Activated CD4-positive, alpha-beta T cell treated with anti-CD3 and anti-CD28 coated beads for 48 hours (primary cell): ENCODE results near the gene DUSP16.
"Not testable (repeated sequence)": the region's sequence is repeated elsewhere in the genome, so short reads cannot be mapped to it uniquely, and the experiment has no call there.

Experiments
- DNase-seq: peaks from one replicate; pipeline ENCODE4 v3.0.0-alpha.2; 2020

DUSP16 gene

DNA sequence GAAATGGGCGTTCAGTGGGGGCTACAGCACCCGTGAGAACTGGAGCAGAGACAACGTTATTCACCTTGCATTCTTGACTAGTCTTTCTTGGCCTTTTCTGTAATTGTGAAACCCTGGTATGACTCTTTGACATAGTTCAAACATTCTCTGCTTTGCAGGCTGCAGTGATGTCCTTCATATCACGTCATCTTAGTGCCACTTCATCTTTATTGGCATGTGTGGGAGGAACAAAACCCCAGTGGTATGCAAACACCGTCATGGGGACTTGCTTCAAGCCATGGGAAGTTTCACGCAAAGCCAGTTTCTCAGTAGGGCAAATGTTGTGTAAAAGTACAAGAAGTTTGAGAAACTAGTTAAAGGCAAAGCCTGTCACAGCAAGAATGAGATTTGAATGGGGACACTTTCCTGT lies 20.2 kb upstream of the DUSP16 start:
- DNase-seq = peak; percentile 71

GRCh38 chr12:12582193-12582881 lies 19.7 kb upstream of the DUSP16 start:
- peak; percentile 21 for DNase-seq

DNA sequence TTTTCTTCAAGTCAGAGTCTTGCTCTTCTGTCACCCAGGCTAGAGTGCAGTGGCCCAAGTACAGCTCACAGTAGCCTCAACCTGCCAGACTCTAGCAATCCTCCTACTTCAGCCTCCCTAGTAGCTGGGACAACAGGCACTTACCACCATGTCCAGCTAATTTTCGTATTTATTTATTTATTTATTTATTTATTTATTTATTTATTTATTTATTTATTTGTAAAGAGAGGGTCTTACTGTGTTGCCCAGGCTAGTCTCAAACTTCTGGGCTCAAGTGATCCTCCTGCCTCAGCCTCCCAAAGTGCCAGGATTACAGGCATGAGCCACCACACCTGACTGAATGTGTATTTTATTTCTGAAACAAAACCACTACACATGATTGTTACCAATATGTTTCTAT lies 18.1 kb upstream of the DUSP16 start:
- DNase-seq = not testable (repeated sequence)

- no peak for DNase-seq
Measured at GRCh38 chr12:12577786-12578185, 15.1 kb upstream of the DUSP16 start.

DNA sequence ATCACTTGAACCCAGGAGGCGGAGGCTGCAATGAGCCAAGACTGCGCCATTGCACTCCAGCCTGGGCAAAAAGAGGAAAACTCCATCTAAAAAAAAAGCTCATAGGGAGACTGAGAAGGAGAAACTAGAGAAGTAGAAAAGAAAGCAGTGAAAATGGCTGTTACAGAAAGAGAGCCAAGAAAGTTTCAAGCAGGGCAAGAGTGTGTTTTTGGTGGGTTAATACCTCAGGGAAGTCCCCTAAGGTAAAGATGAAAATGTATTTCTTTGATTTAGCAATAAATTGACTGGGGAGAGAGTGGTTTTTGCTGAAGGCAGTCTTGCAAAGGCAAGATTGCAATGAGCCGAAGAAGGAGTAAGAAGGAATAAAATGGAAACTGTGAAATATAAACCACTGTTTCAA lies 10.0 kb upstream of the DUSP16 start:
- no peak for DNase-seq

GRCh38 chr12:12565971-12566370 lies 3.3 kb upstream of the DUSP16 start:
- not testable (repeated sequence) for DNase-seq

GRCh38 chr12:12564911-12565310 lies 2.2 kb upstream of the DUSP16 start:
- DNase-seq = no peak

DNA sequence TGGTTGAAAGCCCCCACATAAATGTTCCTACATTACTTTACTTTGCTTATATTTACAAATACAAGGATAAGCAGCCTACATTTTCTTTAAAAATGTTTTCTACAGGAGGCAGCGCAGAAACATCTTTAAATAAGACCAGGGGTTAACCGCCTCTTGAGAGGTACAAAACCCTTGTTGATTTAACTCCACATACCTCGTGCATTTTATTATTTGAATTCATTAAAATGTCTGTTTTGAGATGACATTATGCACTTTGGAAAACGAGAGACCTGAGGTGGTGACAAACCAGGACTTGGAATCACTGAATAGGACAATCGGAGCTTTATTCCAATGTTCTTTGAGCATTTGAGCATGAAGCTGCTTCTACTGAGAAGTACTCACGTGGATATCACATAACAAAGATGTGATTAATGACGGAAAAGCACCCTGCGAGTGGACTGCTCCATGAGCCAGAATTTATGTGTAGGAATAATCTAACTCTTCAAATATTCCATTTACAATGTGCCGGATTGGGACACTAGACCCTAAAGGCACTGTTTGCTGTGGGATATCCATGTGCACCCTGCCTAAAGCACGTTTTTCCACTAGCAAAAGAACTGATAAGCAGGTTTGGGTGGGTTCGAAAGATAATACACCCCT lies 746 bp upstream of the DUSP16 start:
- DNase-seq = no peak

DNA sequence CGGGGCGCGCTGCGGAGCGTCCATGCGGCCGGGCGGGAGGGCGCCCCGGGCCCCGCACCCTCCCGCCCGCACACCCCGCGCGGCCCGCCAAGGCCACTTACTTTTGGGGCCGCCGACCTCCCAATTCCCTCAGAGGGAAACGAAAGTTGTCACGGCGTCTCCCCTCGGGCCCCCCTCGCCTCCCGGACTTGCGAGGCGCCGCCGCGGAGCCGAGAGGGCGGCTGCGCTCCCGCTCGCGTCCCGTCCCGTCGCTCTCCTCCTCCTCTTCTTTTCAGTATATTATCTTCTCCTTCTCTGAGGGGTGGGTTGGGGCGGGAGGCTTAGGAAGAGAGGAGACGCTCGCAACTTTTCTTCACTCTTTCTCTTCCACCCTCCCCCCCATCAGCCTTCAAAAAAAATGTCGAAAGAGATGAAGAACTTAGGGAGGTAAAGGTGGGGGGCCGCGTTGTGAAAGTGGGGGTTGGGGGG lies 613 bp downstream of the DUSP16 start:
- peak; percentile 29 for DNase-seq

DNA sequence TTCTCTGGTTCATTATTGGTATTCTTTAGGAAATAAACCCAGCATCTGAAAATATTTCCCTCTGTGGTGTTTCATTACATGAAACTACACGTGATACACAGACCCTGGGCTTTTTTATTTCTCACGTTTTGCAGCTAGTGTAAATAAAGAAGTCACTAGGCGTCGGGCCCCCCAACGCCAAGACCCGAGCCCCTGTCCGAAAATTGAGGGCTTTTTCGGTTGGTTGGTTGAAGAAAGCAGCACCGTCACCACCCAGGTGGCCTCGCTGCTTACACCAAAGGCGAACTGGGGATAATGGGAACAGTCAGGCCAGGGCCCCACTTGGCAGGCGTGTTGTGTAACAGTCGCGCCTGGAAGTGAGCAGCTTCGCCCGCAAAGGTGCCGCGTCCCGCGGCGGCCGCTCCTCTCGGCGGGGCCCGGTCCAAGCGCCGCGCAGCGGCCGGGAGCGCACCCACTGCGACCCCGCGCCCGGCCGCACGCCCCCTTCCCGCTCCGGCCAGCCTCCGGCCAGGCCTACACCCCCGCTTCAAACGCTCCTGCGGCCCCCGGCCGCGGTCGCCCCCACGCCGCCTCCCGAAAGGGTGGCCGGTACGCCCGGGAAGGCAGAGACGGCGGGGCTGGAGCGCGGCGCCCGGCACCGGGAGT lies 1.2 kb downstream of the DUSP16 start:
- peak; percentile 57 for DNase-seq

- DNase-seq = peak; percentile 42
Measured at GRCh38 chr12:12560587-12561370, 1.9 kb downstream of the DUSP16 start.

DNA sequence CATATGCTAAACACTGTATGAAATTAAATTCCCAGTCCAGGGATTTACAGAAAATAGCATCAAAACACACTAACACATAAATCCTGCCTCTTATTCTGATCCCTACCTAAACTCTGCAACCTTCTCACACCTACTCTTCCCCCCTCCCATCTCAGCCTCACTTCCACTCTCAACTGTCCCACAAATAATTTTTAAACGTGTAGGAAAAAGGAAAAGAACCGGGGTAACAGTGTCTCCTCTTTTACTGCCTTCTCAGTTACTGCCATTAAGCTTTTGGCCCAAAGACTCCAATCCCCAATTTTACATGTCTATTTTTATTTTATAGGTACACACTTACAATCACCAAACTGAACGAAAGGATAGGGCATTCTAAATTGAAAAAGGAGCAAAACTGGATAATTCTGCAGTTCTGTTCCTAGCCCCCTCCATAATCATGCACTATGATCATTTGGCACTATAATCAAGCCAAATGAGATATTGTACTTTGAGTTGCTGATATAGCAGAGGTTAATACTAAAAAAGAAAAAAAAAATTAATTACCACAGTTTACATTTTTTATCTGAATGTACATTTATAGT lies 2.9 kb downstream of the DUSP16 start:
- no peak for DNase-seq

DNA sequence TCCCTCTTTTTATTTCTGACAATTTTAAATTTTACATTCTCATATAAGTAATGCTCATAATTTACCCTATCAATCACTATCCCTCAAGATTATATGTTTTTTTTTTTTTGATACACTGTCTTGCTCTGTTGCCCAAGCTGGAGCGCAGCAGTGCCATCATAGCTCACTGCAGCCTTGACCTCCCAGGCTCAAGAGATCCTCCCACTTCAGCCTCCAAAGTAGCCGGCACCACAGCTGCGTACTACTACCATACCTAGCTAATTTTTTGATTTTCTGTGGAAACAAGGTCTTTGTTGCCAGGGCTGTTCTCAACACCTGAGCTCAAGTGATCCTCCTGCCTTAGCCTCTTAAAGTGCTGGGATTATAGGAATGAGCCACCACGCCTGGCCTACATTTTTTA lies 4.4 kb downstream of the DUSP16 start:
- no peak for DNase-seq

GRCh38 chr12:12557733-12558132 lies 4.9 kb downstream of the DUSP16 start:
- no peak for DNase-seq

GRCh38 chr12:12555656-12556055 lies 7.0 kb downstream of the DUSP16 start:
- no peak for DNase-seq

DNA sequence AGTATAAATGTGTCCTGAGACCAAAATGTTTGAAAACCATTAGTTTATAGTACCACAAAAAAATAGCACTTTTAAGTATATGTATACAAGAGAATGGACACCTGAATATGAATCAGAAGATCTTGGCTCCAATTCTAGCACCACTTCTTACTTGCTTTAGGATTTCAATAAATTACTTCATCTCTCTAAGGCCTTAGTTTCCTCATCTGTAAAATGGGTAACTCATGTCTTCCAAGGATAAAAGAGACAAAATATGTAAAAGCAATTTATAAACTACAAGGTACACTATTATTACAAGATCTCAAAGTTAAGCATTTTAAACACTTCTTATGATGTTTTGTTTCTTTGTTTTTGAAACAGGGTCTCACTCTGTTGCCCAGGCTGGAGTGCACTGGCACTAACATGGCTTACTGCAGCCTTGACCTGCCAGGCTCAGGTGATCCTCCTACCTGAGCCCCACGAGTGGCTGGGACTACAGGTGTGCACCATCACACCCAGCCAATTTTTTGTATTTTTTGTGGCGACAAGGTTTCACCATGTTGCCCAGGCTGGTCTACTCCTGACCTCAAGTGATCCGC lies 9.4 kb downstream of the DUSP16 start:
- DNase-seq = no peak

DNA sequence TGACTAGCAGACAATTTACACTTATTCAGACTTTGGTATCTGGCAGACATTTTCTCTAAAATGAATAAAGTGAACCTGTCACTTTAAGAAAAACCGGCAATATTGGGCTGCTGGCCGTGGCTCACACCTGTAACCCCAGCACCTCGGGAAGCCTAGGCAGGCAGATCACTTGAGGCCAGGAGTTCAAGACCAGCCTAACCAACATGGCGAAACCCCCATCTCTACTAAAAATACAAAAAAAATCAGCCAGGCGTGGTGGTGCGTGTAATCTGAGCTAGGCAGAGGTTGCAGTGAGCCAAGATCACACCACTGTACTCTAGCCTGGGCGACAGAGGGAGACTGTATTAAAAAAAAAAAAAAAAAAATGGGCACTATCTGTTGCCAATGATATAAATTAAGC lies 11.5 kb downstream of the DUSP16 start:
- no peak for DNase-seq

GRCh38 chr12:12550277-12550676 lies 12.4 kb downstream of the DUSP16 start:
- no peak for DNase-seq

GRCh38 chr12:12549426-12549825 lies 13.2 kb downstream of the DUSP16 start:
- no peak for DNase-seq

DNA sequence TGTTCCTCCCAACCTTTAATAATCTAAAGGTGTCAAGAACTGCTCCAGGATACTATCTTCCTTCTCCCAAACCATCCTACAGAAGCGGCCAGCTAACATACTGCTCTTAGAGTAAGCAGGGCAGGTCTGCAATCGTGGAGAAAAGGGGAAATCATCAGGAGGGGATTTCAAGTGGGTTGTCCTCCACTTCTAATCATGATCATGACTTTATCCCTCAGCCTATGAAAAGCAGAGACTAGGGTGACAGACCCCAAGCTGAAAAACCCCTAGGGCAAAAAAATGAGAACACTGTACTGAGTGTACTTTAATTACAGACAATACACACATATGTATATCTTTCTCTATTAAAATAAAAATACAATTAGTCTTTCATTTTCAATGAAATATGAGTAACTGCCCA lies 13.9 kb downstream of the DUSP16 start:
- no peak for DNase-seq

GRCh38 chr12:12546314-12546772 lies 16.3 kb downstream of the DUSP16 start:
- DNase-seq = no peak

GRCh38 chr12:12543959-12544358 lies 18.7 kb downstream of the DUSP16 start:
- DNase-seq = no peak

GRCh38 chr12:12542964-12543363 lies 19.7 kb downstream of the DUSP16 start:
- DNase-seq = no peak
